ENCODE results near the gene RAB10. TPM values are rescaled to one million over a fixed set of nuclear protein-coding genes. Genes with fewer than 3 reads are reported as not detected.

RAB10 gene
- polyA plus RNA-seq, 1 donor (not counting 4 experiments of a cell fraction or from before 2014, with no cell fraction given): 252 TPM

DNA sequence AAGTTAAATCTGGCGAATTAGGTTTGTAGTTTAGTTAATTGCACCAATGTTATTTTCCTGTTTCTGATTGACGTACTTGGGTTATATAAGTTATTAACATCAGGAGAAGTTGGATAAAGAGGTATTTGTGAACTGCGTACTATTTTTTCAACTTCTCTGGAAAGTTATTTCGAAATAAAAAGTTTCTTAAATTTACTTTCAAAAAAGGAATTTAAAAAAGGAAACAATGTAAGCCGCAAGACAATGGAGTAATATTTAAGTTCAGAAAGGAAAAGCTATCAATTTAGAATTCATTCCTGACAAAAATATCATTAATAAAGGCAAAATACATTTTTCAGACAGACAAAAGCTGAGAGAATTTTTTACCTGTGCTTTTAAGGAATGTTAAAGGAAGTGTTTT is 47.7 kb downstream of the RAB10 start:
- peaks cover 3% of the 10 kb centered on the region for H3K4me1 ChIP-seq (ENCODE audit: control insufficient read depth, extremely low read depth, insufficient read depth, low read length)
- H3K9me3 ChIP-seq (ENCODE audit: control insufficient read depth, low read depth, low read length): no peaks in the 10 kb centered on the region
- peaks cover 11% of the 10 kb centered on the region for H4K20me1 ChIP-seq (ENCODE audit: control insufficient read depth, extremely low read depth, insufficient read depth, low read length)
- no peak overlapping the region for H3K4me2 ChIP-seq (ENCODE audit: control insufficient read depth, extremely low read depth, insufficient read depth, low read depth, low read length)
- dilution Hi-C loops (cut with MboI; ENCODE audit: extremely low pct_ligation_motif_present, low sequenced_read_pairs): no loop called here
- no peak overlapping the region for H2AFZ ChIP-seq (ENCODE audit: control insufficient read depth, low read length)
- no peak for DNase-seq (ENCODE audit: low read depth, low spot score)
- H3K79me2 ChIP-seq (ENCODE audit: control insufficient read depth, insufficient read depth, low read length): peaks cover 94% of the 10 kb centered on the region
- no peak for FAIRE-seq
- no peak overlapping the region for H3K27ac ChIP-seq (ENCODE audit: control insufficient read depth, insufficient read depth, low read length)
- no peak for TF ChIP-seq EZH2 (IDR thresholded peaks at IDR 0.05; ENCODE audit: low read length)
- TF ChIP-seq, protein P1, sequence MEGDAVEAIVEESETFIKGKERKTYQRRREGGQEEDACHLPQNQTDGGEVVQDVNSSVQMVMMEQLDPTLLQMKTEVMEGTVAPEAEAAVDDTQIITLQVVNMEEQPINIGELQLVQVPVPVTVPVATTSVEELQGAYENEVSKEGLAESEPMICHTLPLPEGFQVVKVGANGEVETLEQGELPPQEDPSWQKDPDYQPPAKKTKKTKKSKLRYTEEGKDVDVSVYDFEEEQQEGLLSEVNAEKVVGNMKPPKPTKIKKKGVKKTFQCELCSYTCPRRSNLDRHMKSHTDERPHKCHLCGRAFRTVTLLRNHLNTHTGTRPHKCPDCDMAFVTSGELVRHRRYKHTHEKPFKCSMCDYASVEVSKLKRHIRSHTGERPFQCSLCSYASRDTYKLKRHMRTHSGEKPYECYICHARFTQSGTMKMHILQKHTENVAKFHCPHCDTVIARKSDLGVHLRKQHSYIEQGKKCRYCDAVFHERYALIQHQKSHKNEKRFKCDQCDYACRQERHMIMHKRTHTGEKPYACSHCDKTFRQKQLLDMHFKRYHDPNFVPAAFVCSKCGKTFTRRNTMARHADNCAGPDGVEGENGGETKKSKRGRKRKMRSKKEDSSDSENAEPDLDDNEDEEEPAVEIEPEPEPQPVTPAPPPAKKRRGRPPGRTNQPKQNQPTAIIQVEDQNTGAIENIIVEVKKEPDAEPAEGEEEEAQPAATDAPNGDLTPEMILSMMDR (optimal IDR thresholded peaks at IDR 0.05 in 1 of 3, IDR thresholded peaks at IDR 0.05 in 1 of 3, conservative IDR thresholded peaks at IDR 0.05 in 1 of 3; ENCODE audit: extremely low read depth in 1 of 3, insufficient read depth in 2 of 3, low read length in 3 of 3): no peak
- H3K4me3 ChIP-seq (ENCODE audit: control insufficient read depth in 2 of 3, extremely low read depth in 1 of 3, insufficient read depth in 2 of 3, low read depth in 1 of 3, low read length in 3 of 3): no peak overlapping the region
- H3K9ac ChIP-seq (ENCODE audit: control insufficient read depth, extremely low read depth, insufficient read depth, low read length): no peak overlapping the region
- no peaks in the 10 kb centered on the region for H3K27me3 ChIP-seq (ENCODE audit: control insufficient read depth, extremely low read depth, insufficient read depth, low read length)
- H3K36me3 ChIP-seq (ENCODE audit: control insufficient read depth in 2 of 2, extremely low read depth in 1 of 2, insufficient read depth in 2 of 2, low read length in 2 of 2): no peaks in the 10 kb centered on the region
- H3K9me1 ChIP-seq (ENCODE audit: control insufficient read depth, extremely low read depth, insufficient read depth, low read length): peaks cover 2% of the 10 kb centered on the region

DNA sequence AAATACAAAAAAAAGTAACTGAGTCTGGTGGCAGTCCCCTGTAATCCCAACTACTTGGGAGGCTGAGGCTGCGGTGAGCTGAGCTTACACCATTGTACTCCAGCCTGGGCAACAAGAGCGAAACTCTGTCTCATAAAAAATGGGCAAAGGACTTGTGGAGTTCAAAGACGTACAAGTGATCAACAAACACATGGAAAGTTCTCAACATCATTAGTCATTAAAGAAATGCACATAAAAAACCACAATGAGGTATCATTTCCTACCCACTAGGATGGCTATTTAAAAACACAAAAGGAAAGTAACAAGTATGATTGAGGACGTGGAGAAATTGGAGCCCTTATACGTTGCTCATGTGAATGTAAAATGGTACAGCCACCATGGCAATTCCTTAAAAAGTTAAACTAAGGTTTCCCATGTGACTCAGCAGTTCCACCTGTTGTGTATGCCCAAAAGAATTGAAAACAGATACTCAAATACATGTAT is 52.3 kb downstream of the RAB10 start:
- peaks cover 28% of the 10 kb centered on the region for H4K20me1 ChIP-seq (ENCODE audit: control insufficient read depth, extremely low read depth, insufficient read depth, low read length)
- peak overlapping the region; percentile 34 for H3K27ac ChIP-seq (ENCODE audit: control insufficient read depth, insufficient read depth, low read length)
- dilution Hi-C loops (cut with MboI; ENCODE audit: extremely low pct_ligation_motif_present, low sequenced_read_pairs): no loop called here

More for the DNA sequence above, 52.3 kb downstream of the RAB10 start:
- Histone ChIP-seq H3K4me3 (ENCODE audit: control insufficient read depth in 2 of 3, extremely low read depth in 1 of 3, insufficient read depth in 2 of 3, low read depth in 1 of 3, low read length in 3 of 3) (no peak overlapping the region), H3K79me2 (ENCODE audit: control insufficient read depth, insufficient read depth, low read length) (peaks cover 94% of the 10 kb centered on the region), H2AFZ (ENCODE audit: control insufficient read depth, low read length) (no peak overlapping the region), H3K4me1 (ENCODE audit: control insufficient read depth, extremely low read depth, insufficient read depth, low read length) (peaks cover 3% of the 10 kb centered on the region), H3K9ac (ENCODE audit: control insufficient read depth, extremely low read depth, insufficient read depth, low read length) (no peak overlapping the region), H3K9me3 (ENCODE audit: control insufficient read depth, low read depth, low read length) (no peaks in the 10 kb centered on the region), H3K27me3 (ENCODE audit: control insufficient read depth, extremely low read depth, insufficient read depth, low read length) (no peaks in the 10 kb centered on the region), H3K36me3 (ENCODE audit: control insufficient read depth in 2 of 2, extremely low read depth in 1 of 2, insufficient read depth in 2 of 2, low read length in 2 of 2) (peaks cover 0 to 5% of the 10 kb centered on the region in 2 experiments), H3K9me1 (ENCODE audit: control insufficient read depth, extremely low read depth, insufficient read depth, low read length) (peaks cover 5% of the 10 kb centered on the region), H3K4me2 (ENCODE audit: control insufficient read depth, extremely low read depth, insufficient read depth, low read depth, low read length) (no peak overlapping the region)
- TF ChIP-seq, protein P1 (optimal IDR thresholded peaks at IDR 0.05 in 1 of 3, IDR thresholded peaks at IDR 0.05 in 1 of 3, conservative IDR thresholded peaks at IDR 0.05 in 1 of 3; ENCODE audit: extremely low read depth in 1 of 3, insufficient read depth in 2 of 3, low read length in 3 of 3): no peak
- TF ChIP-seq EZH2 (IDR thresholded peaks at IDR 0.05; ENCODE audit: low read length): no peak
- peak; percentile 55 for FAIRE-seq
- no peak for DNase-seq (ENCODE audit: low read depth, low spot score)

All from keratinocyte (primary cell).